GM23248 (cell line): ENCODE measurements around the gene FAM234B.

Experiments
- EZH2 ChIP-seq: fragments of 200-600 bp; sonication (generic); IDR thresholded peaks from 2 replicates; pipeline ENCODE4 v1.6.1; 2018; ENCODE audit warnings: antibody characterized with exemption, mild to moderate bottlenecking; ENCODE audit not compliant: insufficient read depth, poor library complexity, severe bottlenecking
- EZH2phosphoT487 ChIP-seq: fragments of 200-600 bp; sonication (generic); IDR thresholded peaks from 2 replicates; pipeline ENCODE4 v1.6.1; 2018; ENCODE audit warnings: antibody characterized with exemption, moderate library complexity, mild to moderate bottlenecking, low read depth; ENCODE audit not compliant: insufficient read depth

- TF ChIP-seq EZH2phosphoT487 (no peak), EZH2 (no peak)
Observed at GRCh38 chr12:13094367-13094766, 50.2 kb downstream of the FAM234B start.
